ENCODE data around the gene MOB3C.

- no peak for TF ChIP-seq POLR2A (IDR thresholded peaks at IDR 0.05)
- TF ChIP-seq CTCF (IDR thresholded peaks at IDR 0.05), result no peak
These were observed 33.9 kb upstream of the MOB3C start for GRCh38 chr1:46650491-46650890.

Data from heart left ventricle (tissue), 13 donors.